ENCODE results near the gene PTGFRN.

Gene PTGFRN

DNA sequence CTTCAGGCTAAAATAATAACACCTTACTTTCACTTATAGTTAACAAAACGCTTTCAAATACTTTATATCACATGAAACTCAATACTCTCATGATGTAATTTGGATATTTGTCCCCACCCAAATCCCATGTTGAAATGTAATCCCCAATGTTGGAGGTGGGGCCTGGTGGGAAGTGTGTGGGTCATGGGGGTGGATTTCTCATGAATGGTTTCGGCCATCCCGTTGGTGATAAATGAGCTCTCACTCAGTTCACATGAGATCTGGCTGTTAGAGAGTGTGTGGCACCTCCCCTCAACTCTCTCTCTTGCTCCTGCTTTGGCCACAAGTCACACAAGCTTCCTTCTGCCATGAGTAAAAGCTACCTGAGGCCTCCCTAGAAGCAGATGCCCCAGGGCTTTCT is 22.5 kb upstream of the PTGFRN start:
- Histone ChIP-seq H3K36me3 (ENCODE audit: control insufficient read depth, insufficient read depth, low read length) (no peaks in the 10 kb centered on the region), H3K4me3 (ENCODE audit: extremely low read depth, insufficient read depth, low read length, poor library complexity, severe bottlenecking) (no peak overlapping the region), H3K4me1 (ENCODE audit: control insufficient read depth, insufficient read depth, low read length, poor library complexity, severe bottlenecking) (peaks cover 5% of the 10 kb centered on the region), H3K9me3 (ENCODE audit: control insufficient read depth, low read length) (no peaks in the 10 kb centered on the region), H3K27ac (ENCODE audit: low read depth, low read length, severe bottlenecking) (no peak overlapping the region)
- 100% methylated on average over 1 of the region's 3 CpGs; no CpG with 5 or more reads in 1 of the 2 experiments for WGBS, 2 experiments (ENCODE audit: insufficient coverage in 2 of 2)

DNA sequence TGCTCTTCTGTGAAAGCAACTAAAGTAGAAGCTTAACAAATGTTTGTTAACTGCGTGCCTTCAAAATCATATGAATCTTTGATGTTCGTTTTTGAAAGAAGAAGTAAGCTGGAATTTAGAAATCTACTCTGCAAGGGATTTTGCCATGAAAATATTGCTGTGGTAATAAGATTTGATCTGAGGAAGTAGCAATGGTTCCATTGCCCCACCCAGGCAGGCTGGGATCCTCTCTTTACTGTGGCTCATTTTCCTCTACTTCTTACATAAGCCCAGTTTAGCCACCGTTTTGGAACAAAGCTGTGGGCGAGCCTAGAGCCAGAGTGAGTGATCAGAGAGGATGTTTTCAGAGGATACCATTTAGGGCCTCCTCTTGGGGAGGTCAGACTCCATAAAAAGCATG is 20.3 kb upstream of the PTGFRN start:
- no peak overlapping the region for H3K27ac ChIP-seq (ENCODE audit: low read depth, low read length, severe bottlenecking)
- no peak overlapping the region for H3K4me3 ChIP-seq (ENCODE audit: extremely low read depth, insufficient read depth, low read length, poor library complexity, severe bottlenecking)
- H3K9me3 ChIP-seq (ENCODE audit: control insufficient read depth, low read length), result peaks cover 9% of the 10 kb centered on the region
- H3K4me1 ChIP-seq (ENCODE audit: control insufficient read depth, insufficient read depth, low read length, poor library complexity, severe bottlenecking), result peaks cover 5% of the 10 kb centered on the region
- WGBS, 2 experiments (ENCODE audit: insufficient coverage in 2 of 2), result 78 to 85% methylated on average over 2 of the region's 4 CpGs
- H3K36me3 ChIP-seq (ENCODE audit: control insufficient read depth, insufficient read depth, low read length), result no peaks in the 10 kb centered on the region

DNA sequence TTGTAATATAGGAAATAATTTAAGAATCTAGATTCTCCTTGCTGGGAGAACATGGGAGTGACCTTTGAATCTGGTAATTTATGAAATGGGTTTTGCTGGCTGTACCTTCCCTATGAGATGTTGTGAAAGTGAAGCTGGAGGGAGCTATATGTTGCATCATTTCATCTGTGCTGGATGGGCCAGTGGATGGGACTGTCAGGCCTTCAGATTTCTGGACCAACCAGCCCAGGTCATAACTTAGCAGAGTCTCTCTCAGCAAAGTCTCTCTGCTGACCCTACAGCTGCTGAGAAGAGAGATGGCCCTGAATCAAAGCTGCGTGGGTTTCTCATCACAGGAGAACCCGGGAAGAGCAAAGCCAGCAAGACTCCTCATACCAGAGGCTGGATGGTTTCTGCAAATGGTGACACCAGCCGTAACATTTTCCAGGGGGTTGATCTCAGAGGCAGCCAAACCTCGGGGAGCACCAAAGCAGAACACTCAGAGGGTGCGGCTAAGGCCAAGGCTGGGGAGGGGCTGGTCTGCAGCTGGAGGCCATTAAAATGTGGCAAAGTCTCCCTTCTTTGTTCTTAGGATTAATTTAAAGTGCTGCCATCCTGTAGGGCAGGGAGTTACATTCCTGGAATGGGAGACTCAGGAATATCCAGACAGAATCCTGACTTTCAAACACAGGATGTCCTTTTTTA is 18.2 kb upstream of the PTGFRN start:
- WGBS, 2 experiments (ENCODE audit: insufficient coverage in 2 of 2), result 83 to 91% methylated on average over 2 to 3 of the region's 5 CpGs
- Histone ChIP-seq H3K9me3 (ENCODE audit: control insufficient read depth, low read length) (peaks cover 16% of the 10 kb centered on the region), H3K36me3 (ENCODE audit: control insufficient read depth, insufficient read depth, low read length) (no peaks in the 10 kb centered on the region), H3K27ac (ENCODE audit: low read depth, low read length, severe bottlenecking) (no peak overlapping the region), H3K4me1 (ENCODE audit: control insufficient read depth, insufficient read depth, low read length, poor library complexity, severe bottlenecking) (peaks cover 5% of the 10 kb centered on the region), H3K4me3 (ENCODE audit: extremely low read depth, insufficient read depth, low read length, poor library complexity, severe bottlenecking) (no peak overlapping the region)

DNA sequence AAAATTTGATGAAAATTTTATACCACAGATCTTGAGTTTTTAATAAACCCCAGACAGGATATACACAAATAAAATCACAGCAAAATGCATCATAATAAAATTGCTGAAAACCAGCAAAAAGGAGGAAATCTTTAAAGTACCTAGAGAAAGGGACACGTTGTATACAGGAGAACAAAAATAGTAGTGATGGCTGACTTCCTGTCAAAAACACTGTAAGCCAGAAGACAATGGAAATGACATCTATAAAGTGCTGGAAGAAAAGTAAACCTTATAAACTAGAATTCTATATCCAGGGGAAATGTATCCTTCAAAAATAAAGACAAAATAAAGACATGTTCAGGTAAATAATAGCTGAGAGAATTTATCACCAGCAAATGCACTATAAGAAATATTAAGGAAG is 14.6 kb upstream of the PTGFRN start:
- Histone ChIP-seq H3K36me3 (ENCODE audit: control insufficient read depth, insufficient read depth, low read length) (no peaks in the 10 kb centered on the region), H3K9me3 (ENCODE audit: control insufficient read depth, low read length) (peaks cover 16% of the 10 kb centered on the region), H3K4me1 (ENCODE audit: control insufficient read depth, insufficient read depth, low read length, poor library complexity, severe bottlenecking) (no peaks in the 10 kb centered on the region), H3K27ac (ENCODE audit: low read depth, low read length, severe bottlenecking) (no peak overlapping the region), H3K4me3 (ENCODE audit: extremely low read depth, insufficient read depth, low read length, poor library complexity, severe bottlenecking) (no peak overlapping the region)
- WGBS, 2 experiments (ENCODE audit: insufficient coverage in 2 of 2), result 100% methylated on average over 1 of the region's 1 CpG; no CpG with 5 or more reads in 1 of the 2 experiments

DNA sequence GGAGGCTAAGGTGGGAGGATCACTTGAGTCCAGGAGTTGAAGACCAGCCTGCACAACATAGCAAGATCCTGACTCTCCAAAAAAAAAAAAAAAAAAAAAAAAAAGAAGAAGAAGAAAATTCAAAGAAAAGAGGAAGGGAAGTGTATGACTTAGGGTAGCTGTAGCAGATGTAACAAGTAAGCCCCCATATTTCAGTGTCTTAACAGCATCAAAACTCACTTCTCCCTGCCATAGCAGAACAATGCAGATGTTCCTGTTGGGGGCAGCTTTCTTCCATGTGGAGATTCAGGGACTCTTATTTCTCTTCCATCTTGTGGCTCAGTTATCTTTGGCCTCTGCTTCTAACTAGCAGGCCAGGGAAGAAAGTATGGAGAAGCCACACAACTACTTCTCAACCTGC is 10.2 kb upstream of the PTGFRN start:
- H3K27ac ChIP-seq (ENCODE audit: low read depth, low read length, severe bottlenecking), result no peak overlapping the region
- no peak overlapping the region for H3K4me3 ChIP-seq (ENCODE audit: extremely low read depth, insufficient read depth, low read length, poor library complexity, severe bottlenecking)
- peaks cover 7% of the 10 kb centered on the region for H3K9me3 ChIP-seq (ENCODE audit: control insufficient read depth, low read length)
- H3K4me1 ChIP-seq (ENCODE audit: control insufficient read depth, insufficient read depth, low read length, poor library complexity, severe bottlenecking), result no peaks in the 10 kb centered on the region
- no peaks in the 10 kb centered on the region for H3K36me3 ChIP-seq (ENCODE audit: control insufficient read depth, insufficient read depth, low read length)

DNA sequence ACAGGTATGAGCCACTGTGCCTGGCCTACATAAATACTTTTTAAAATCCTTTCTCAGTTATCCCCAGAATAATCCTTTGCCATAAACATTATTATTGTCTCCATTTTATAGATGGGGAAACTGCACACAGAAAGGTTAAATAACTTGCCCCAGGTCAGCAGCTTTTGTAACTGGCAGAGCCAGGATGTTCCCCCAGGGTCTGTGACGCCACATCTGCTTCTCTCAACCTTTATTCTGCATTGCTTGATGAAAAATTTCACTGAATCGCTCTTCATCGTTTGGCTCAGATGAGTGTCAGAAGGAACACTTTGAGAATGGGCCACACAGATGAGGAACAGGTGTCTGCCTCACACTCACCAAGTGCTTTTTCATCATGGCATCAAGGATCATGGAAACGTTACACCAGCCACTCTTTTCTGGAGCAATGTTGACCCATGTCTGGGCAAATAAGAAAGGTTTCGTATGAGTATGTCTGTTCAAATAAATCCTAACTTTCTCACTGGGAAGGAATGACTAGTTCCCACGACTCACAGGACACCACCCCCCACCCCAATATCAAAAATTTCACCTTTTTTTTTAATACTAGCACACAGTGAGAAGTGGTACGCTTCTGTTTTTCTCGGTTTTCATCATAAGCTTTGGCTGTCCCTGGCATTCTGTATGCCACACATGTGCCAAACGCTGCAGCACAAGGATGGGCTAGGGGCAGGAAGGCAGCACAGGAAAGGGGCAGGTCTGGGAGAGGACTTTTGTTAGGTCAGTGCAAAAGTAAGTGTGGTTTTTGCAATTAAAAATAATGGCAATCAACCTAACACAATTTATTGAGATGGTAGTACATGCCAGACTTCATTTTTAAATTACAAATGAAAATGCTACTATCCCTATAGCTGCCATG is 9.0 kb upstream of the PTGFRN start:
- WGBS, 2 experiments (ENCODE audit: insufficient coverage in 2 of 2), result 80 to 90% methylated on average over 5 to 6 of the region's 9 CpGs
- Histone ChIP-seq H3K4me1 (ENCODE audit: control insufficient read depth, insufficient read depth, low read length, poor library complexity, severe bottlenecking) (no peaks in the 10 kb centered on the region), H3K4me3 (ENCODE audit: extremely low read depth, insufficient read depth, low read length, poor library complexity, severe bottlenecking) (no peak overlapping the region), H3K36me3 (ENCODE audit: control insufficient read depth, insufficient read depth, low read length) (no peaks in the 10 kb centered on the region), H3K9me3 (ENCODE audit: control insufficient read depth, low read length) (no peaks in the 10 kb centered on the region), H3K27ac (ENCODE audit: low read depth, low read length, severe bottlenecking) (no peak overlapping the region)

DNA sequence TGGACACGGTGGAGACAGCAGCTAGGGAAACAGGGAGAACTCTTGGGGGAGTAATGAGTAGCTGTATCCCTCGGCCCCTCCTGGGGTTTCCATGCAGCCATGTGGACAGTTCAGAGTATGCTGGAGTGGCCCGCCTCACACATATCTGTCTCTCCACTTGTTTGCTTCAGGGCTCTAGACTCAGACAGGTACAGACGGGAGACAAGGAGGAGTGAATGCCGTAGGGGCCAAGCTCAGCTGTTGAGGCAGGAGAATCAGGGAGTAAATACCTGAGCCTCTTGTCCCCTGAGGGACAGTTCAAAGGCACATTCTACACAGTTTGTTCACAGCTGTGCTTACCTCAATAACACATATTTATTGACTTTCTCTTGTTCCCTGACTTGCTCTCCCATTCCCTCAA is 7.7 kb upstream of the PTGFRN start:
- 81 to 82% methylated on average over 2 to 4 of the region's 5 CpGs for WGBS, 2 experiments (ENCODE audit: insufficient coverage in 2 of 2)

DNA sequence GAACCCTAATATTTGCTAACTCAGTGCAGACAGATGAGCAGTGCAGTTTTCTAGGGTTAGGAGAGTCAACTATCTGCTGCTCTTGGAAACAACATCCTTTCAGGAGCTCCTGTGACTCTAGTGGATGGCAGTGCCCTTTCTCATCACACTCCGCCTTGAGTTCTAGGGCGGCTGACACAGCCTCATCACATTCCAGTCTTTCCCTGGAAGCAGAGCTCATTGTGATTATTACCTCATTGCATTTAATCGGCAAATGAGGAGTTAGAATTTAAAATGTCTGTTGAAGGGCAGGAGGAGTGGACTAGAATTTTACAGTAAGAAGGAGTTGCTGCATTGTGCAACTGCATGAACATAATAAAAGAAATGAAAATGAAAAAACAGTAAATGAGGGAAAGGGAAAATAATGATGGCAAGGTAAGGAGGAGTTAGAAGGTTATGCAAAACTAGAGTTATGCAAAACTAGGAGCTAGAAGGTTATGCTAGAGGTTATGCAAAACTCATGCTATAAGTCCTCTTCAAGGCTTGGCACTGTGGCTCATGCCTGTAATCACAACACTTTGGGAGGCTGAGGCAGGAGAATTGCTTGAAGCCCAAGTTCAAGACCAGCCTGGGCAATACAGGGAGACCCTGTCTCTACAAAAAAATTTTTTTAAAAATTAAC is 6.9 kb upstream of the PTGFRN start:
- Histone ChIP-seq H3K36me3 (ENCODE audit: control insufficient read depth, insufficient read depth, low read length) (no peaks in the 10 kb centered on the region), H3K4me1 (ENCODE audit: control insufficient read depth, insufficient read depth, low read length, poor library complexity, severe bottlenecking) (no peaks in the 10 kb centered on the region), H3K27ac (ENCODE audit: low read depth, low read length, severe bottlenecking) (no peak overlapping the region), H3K9me3 (ENCODE audit: control insufficient read depth, low read length) (no peaks in the 10 kb centered on the region), H3K4me3 (ENCODE audit: extremely low read depth, insufficient read depth, low read length, poor library complexity, severe bottlenecking) (no peak overlapping the region)
- 91 to 100% methylated on average over 2 to 3 of the region's 3 CpGs for WGBS, 2 experiments (ENCODE audit: insufficient coverage in 2 of 2)

More for the DNA sequence above, 7.7 kb upstream of the PTGFRN start:
- Histone ChIP-seq H3K36me3 (ENCODE audit: control insufficient read depth, insufficient read depth, low read length) (no peaks in the 10 kb centered on the region), H3K27ac (ENCODE audit: low read depth, low read length, severe bottlenecking) (no peak overlapping the region), H3K9me3 (ENCODE audit: control insufficient read depth, low read length) (no peaks in the 10 kb centered on the region), H3K4me1 (ENCODE audit: control insufficient read depth, insufficient read depth, low read length, poor library complexity, severe bottlenecking) (no peaks in the 10 kb centered on the region), H3K4me3 (ENCODE audit: extremely low read depth, insufficient read depth, low read length, poor library complexity, severe bottlenecking) (no peak overlapping the region)

DNA sequence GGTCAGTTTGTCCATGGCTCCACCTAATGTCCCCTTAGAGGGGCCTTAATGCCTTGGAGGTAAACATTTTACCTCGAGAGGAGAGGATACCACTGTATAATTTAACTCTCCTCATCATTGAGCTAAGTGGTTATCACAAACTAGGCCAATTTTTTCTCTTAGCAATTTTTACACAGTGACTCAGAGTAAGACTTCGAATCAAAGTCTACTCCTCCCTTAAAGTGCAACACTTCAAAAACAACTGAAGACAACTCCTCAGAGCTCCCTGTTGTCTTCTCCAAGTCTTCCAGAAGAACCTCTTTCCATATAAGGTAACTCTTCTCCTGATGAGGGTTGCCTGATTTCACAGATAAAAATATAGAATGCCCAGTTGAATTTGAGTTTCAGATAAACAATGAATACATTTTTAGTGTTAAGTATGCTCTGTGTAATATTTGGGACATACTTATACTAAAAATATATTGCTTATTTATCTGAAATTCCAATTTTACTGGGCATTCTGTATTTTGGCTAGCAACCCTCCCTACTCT is 4.9 kb upstream of the PTGFRN start:
- 57 to 92% methylated on average over 1 to 2 of the region's 2 CpGs for WGBS, 2 experiments (ENCODE audit: insufficient coverage in 2 of 2)
- no peak overlapping the region for H3K27ac ChIP-seq (ENCODE audit: low read depth, low read length, severe bottlenecking)
- H3K4me1 ChIP-seq (ENCODE audit: control insufficient read depth, insufficient read depth, low read length, poor library complexity, severe bottlenecking), result no peaks in the 10 kb centered on the region
- no peak overlapping the region for H3K4me3 ChIP-seq (ENCODE audit: extremely low read depth, insufficient read depth, low read length, poor library complexity, severe bottlenecking)
- H3K9me3 ChIP-seq (ENCODE audit: control insufficient read depth, low read length), result no peaks in the 10 kb centered on the region
- no peaks in the 10 kb centered on the region for H3K36me3 ChIP-seq (ENCODE audit: control insufficient read depth, insufficient read depth, low read length)

DNA sequence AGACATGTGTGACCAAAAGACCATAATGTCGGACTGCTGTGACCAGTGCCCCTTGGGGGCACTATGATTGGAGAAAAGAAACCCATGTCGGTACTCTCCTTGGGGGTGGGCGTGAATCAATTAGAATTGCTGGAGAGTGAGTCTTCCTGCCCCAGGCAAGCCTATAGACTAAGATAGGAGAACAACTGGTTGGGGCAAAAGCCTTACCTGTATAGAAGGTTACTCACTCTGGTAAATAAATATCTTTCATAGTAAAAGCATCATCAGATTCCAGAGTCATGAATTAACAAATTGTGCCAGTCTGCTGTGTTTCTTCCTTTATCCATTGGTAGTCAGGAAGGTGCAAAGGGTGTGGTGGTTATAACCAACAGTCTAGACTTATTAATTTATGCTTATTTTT is 2.9 kb upstream of the PTGFRN start:
- Histone ChIP-seq H3K4me3 (ENCODE audit: extremely low read depth, insufficient read depth, low read length, poor library complexity, severe bottlenecking) (no peak overlapping the region), H3K27ac (ENCODE audit: low read depth, low read length, severe bottlenecking) (no peak overlapping the region), H3K9me3 (ENCODE audit: control insufficient read depth, low read length) (no peaks in the 10 kb centered on the region), H3K4me1 (ENCODE audit: control insufficient read depth, insufficient read depth, low read length, poor library complexity, severe bottlenecking) (no peaks in the 10 kb centered on the region), H3K36me3 (ENCODE audit: control insufficient read depth, insufficient read depth, low read length) (no peaks in the 10 kb centered on the region)
- WGBS, 2 experiments (ENCODE audit: insufficient coverage in 2 of 2), result 80 to 100% methylated on average over 2 of the region's 3 CpGs

Measured in mesodermal cell (in vitro differentiated cells).